ENCODE measurements around the gene SDCCAG8. TPM values are rescaled to one million over a fixed set of nuclear protein-coding genes. Genes with fewer than 3 reads are reported as not detected.

Gene SDCCAG8
- total RNA-seq, 1 donor from 2014 or later: 19.8 TPM

DNA sequence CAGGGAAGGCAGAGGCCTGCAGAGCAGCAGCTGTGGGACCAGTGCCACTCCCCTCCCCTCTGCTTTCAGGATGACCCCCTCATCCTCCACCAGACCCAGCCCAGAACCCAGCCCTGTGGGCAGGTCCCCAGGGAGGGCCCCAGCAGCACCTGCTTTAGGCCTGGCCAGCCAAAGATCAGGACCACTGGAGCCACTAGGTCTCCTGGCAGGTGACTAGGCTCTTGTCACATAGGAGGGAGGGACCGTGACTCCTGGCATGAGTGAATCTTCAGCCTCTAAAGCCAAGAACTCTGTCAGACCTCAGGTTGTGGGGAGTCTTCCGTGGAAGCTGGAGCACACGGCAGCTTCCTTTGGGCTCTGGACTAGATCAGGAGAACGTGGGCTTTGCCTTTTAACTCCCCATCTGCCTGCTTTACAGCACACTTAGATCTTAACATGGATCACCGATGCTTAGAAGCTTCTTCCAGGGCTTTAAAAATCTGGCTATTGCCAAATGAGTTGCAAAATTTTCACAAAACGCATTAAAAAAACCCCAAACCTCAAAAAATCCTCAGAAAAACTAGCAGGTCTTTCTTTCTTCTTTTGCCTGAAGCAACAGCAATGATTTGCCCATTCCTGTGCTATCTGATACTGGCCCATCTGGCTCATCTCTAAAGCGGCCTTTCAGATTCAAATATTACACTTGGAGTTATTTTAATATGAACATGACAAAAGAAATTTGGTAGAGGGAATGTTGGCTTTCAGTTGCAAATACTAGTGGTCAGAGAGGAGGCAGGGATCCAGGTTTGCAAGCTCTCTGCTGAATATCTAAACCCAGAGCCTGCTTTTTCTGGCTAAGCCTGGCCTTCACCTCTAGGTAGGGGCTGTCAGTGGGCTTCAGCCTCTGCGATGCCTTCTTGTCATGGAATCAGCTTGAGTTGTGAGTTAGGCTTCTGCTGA is 235.2 kb downstream of the SDCCAG8 start:
- Mint-ChIP-seq H3K36me3 (ENCODE audit: low read depth) (peaks cover 1% of the 10 kb centered on the region), H3K4me3 (ENCODE audit: unreplicated experiment) (no peak overlapping the region), H3K27me3 (ENCODE audit: low read depth) (no peaks in the 10 kb centered on the region), H3K4me1 (ENCODE audit: low read depth) (peaks cover 5% of the 10 kb centered on the region), H3K9me3 (ENCODE audit: low read depth) (no peaks in the 10 kb centered on the region), H3K27ac (ENCODE audit: unreplicated experiment) (no peak overlapping the region)
- TF ChIP-seq, protein P1, sequence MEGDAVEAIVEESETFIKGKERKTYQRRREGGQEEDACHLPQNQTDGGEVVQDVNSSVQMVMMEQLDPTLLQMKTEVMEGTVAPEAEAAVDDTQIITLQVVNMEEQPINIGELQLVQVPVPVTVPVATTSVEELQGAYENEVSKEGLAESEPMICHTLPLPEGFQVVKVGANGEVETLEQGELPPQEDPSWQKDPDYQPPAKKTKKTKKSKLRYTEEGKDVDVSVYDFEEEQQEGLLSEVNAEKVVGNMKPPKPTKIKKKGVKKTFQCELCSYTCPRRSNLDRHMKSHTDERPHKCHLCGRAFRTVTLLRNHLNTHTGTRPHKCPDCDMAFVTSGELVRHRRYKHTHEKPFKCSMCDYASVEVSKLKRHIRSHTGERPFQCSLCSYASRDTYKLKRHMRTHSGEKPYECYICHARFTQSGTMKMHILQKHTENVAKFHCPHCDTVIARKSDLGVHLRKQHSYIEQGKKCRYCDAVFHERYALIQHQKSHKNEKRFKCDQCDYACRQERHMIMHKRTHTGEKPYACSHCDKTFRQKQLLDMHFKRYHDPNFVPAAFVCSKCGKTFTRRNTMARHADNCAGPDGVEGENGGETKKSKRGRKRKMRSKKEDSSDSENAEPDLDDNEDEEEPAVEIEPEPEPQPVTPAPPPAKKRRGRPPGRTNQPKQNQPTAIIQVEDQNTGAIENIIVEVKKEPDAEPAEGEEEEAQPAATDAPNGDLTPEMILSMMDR (IDR thresholded peaks at IDR 0.05): no peak
- no peak for DNase-seq (ENCODE audit: low spot score)

- DNase-seq (ENCODE audit: low spot score): no peak
- peaks cover 10% of the 10 kb centered on the region for H3K4me1 Mint-ChIP-seq (ENCODE audit: low read depth)
- H3K27ac Mint-ChIP-seq (ENCODE audit: unreplicated experiment): no peak overlapping the region
Measured at GRCh38 chr1:243493156-243494129, 237.6 kb downstream of the SDCCAG8 start.

DNA sequence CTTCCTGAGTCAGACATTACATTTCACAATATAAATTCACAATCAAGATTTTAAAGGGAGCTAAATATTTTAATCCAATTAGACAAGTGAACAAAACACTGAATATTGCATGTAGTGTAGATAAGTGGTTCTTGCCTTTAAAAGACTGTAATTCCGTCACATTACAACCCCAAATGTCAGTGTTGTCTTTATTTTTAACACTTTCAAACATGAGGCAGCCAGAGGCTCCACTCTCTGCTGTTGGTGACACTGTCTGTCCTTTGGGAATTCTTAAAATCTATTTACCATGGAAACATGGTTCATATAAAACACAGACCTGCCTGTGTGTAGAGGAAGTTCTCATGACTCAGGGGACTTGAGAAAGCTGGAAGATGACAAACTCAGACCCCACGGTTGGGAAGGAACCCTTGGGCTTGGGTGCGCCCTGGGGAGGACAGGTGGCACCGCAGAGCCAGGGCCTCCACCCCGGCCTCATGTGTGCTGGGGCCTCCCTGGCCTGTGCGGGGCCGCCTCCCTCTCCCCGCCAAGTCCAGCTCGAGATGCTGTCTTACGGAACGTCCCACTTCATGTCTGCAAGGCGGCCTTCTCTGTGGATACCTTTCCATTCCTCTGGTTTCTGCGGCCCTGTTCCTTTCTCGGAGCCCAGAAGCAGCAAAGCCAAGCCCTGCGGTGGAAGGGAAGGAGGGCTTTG is 239.0 kb downstream of the SDCCAG8 start:
- H3K27ac Mint-ChIP-seq (ENCODE audit: unreplicated experiment): no peak overlapping the region
- TF ChIP-seq, protein P1 (IDR thresholded peaks at IDR 0.05): no peak
- H3K4me3 Mint-ChIP-seq (ENCODE audit: unreplicated experiment): no peak overlapping the region
- no peaks in the 10 kb centered on the region for H3K9me3 Mint-ChIP-seq (ENCODE audit: low read depth)
- peaks cover 9% of the 10 kb centered on the region for H3K36me3 Mint-ChIP-seq (ENCODE audit: low read depth)
- peaks cover 10% of the 10 kb centered on the region for H3K4me1 Mint-ChIP-seq (ENCODE audit: low read depth)
- no peak for DNase-seq (ENCODE audit: low spot score)
- no peaks in the 10 kb centered on the region for H3K27me3 Mint-ChIP-seq (ENCODE audit: low read depth)

More at GRCh38 chr1:243493156-243494129, 237.6 kb downstream of the SDCCAG8 start:
- no peaks in the 10 kb centered on the region for H3K9me3 Mint-ChIP-seq (ENCODE audit: low read depth)
- H3K4me3 Mint-ChIP-seq (ENCODE audit: unreplicated experiment): no peak overlapping the region
- H3K36me3 Mint-ChIP-seq (ENCODE audit: low read depth): peaks cover 9% of the 10 kb centered on the region
- no peaks in the 10 kb centered on the region for H3K27me3 Mint-ChIP-seq (ENCODE audit: low read depth)
- TF ChIP-seq, protein P1 (IDR thresholded peaks at IDR 0.05): no peak

- Mint-ChIP-seq H3K4me1 (ENCODE audit: low read depth) (peaks cover 10% of the 10 kb centered on the region), H3K27ac (ENCODE audit: unreplicated experiment) (no peak overlapping the region), H3K36me3 (ENCODE audit: low read depth) (peaks cover 9% of the 10 kb centered on the region), H3K9me3 (ENCODE audit: low read depth) (no peaks in the 10 kb centered on the region), H3K4me3 (ENCODE audit: unreplicated experiment) (no peak overlapping the region), H3K27me3 (ENCODE audit: low read depth) (no peaks in the 10 kb centered on the region)
- DNase-seq (ENCODE audit: low spot score): no peak
- TF ChIP-seq, protein P1 (IDR thresholded peaks at IDR 0.05): no peak
Measured at GRCh38 chr1:243495442-243496186, 239.8 kb downstream of the SDCCAG8 start.

Measured in chondrocyte (in vitro differentiated cells).